Neutrophil (primary cell): ENCODE results near the gene NLRC5.

Experiments used
- H3K27ac ChIP-seq: fragments of 200-600 bp; sonication (generic); 2 replicates; pipeline ENCODE4 v1.5.1; 2016; ENCODE audit warnings: mild to moderate bottlenecking, moderate library complexity
- H3K27me3 ChIP-seq: fragments of 200-600 bp; sonication (generic); 2 replicates; pipeline ENCODE4 v1.6.0; 2016; ENCODE audit warnings: mild to moderate bottlenecking
- H3K36me3 ChIP-seq: fragments of 200-600 bp; sonication (generic); 2 replicates; pipeline ENCODE4 v1.5.1; 2017
- H3K4me1 ChIP-seq, 2 experiments: fragments of 200-600 bp in 1 of 2; sonication (generic) in 1 of 2; 1 replicate in 1 of 2; 2 replicates in 1 of 2; pipeline versions ENCODE4 v1.5.1 to v1.6.1; 2013 to 2016; ENCODE audit warnings: low read depth in 1 of 2, low read length in 1 of 2, mild to moderate bottlenecking in 1 of 2, moderate library complexity in 1 of 2; ENCODE audit not compliant: control insufficient read depth in 1 of 2, insufficient read depth in 1 of 2
- H3K4me3 ChIP-seq, 2 experiments: fragments of 200-600 bp in 1 of 2; sonication (generic) in 1 of 2; 1 replicate in 1 of 2; 2 replicates in 1 of 2; pipeline ENCODE4 v1.5.1; 2013 to 2016; ENCODE audit warnings: low read depth in 1 of 2, low read length in 1 of 2, mild to moderate bottlenecking in 1 of 2, moderate library complexity in 1 of 2
- H3K9me3 ChIP-seq: fragments of 200-600 bp; sonication (generic); 2 replicates; pipeline ENCODE4 v1.5.1; 2016
- CTCF ChIP-seq: fragments of 200-600 bp; sonication (generic); IDR thresholded peaks from 2 replicates; pipeline ENCODE4 v1.5.1; 2016; ENCODE audit warnings: antibody characterized with exemption

The NLRC5 gene

DNA sequence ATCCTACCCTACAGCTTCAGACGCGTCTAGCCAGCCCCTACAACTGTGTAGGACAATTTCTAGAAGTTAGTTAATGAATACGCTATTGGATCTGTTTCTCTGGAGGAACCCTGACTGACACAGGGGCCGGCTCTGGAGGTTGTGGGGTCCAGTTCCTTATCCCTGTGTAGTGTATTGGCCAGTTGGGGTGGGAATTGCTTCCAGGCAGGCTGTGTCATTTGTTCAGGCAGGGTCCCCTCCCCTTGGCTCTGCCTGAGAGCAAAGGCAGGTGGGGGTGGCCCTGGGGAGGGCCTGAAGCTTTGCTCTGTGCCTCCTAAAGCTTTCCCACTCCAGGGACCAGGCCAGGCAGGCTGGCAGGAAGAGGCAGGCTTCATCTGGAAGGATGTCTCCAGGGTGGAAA, 39.3 kb upstream of the NLRC5 start:
- no peak for TF ChIP-seq CTCF
- Histone ChIP-seq H3K27ac (no peak overlapping the region), H3K9me3 (no peaks in the 10 kb centered on the region), H3K27me3 (no peaks in the 10 kb centered on the region), H3K36me3 (peaks cover 43% of the 10 kb centered on the region), H3K4me3 (no peak overlapping the region), H3K4me1 (peaks cover 3 to 6% of the 10 kb centered on the region in 2 experiments)

GRCh38 chr16:56950455-56950854, 38.9 kb upstream of the NLRC5 start:
- Histone ChIP-seq H3K36me3 (peaks cover 39% of the 10 kb centered on the region), H3K9me3 (no peaks in the 10 kb centered on the region), H3K4me1 (peaks cover 3 to 6% of the 10 kb centered on the region in 2 experiments), H3K4me3 (no peak overlapping the region), H3K27me3 (no peaks in the 10 kb centered on the region), H3K27ac (no peak overlapping the region)
- TF ChIP-seq CTCF: no peak

DNA sequence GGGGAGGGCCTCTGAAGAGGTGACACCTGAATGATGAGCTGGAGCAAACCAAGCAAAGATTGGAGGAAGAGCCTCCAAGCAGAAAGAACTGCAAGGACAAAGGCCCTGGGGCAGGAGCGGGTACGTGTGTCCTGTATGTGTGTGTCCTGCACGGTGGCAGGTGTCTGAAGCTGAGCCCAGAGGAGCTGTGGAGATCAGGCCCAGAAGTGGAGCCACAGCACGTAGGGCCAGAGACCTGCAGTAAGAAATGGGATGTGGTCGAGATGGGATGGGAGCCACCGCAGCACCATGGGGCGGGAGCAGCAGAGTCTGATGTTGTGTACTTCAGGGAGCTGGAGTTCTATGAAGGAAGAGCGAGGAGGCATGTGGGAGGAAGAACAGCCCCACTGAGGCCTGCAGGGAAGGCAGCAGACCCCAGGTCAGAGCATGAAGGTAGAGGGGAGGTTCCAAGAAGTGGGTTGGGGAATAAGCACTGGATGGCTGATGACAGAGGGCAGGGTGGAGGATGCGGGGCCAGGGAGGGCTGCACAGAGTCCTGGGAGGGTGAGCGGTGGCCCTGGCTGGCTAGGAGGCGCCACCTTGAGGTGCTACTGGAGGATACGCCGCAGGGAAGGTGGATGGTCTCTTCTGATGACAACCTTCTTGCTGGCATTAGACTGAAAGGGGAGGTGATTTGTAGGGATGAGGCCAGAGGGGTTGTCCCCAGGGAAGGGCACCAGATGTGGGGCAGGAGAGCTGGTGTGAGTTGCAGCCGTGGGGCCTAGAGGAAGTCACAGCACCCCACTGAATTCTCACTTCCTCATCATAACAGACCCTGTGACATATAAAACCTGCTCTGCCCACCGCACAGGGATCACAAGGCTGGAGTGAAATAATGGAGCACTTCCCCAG, 38.2 kb upstream of the NLRC5 start:
- Histone ChIP-seq H3K4me1 (peaks cover 3 to 6% of the 10 kb centered on the region in 2 experiments), H3K4me3 (no peak overlapping the region), H3K27ac (no peak overlapping the region), H3K36me3 (peaks cover 32% of the 10 kb centered on the region), H3K9me3 (no peaks in the 10 kb centered on the region), H3K27me3 (no peaks in the 10 kb centered on the region)
- TF ChIP-seq CTCF: no peak

DNA sequence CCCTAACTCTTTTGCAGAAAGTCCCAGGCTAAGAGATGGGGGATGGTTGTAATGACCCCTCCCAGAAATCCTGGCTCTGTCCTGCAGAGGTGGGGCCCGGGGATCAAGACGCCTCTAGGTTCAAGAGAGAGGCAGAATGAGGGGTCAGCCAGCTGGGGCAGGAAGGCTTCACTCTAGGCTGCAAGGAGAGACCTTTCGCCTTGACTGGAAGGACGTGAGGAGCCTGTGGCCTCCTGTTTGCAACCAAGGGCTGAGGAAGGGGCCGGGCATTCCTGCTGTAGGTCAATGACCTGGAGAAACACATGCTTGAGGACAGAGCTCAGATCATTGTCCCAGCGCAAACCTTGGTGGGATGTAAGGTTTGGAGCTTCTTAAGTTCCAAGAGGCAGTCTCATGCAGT, 36.4 kb upstream of the NLRC5 start:
- no peak for TF ChIP-seq CTCF
- Histone ChIP-seq H3K36me3 (peaks cover 16% of the 10 kb centered on the region), H3K27ac (no peak overlapping the region), H3K9me3 (no peaks in the 10 kb centered on the region), H3K4me3 (no peak overlapping the region), H3K4me1 (peaks cover 3 to 6% of the 10 kb centered on the region in 2 experiments), H3K27me3 (no peaks in the 10 kb centered on the region)

DNA sequence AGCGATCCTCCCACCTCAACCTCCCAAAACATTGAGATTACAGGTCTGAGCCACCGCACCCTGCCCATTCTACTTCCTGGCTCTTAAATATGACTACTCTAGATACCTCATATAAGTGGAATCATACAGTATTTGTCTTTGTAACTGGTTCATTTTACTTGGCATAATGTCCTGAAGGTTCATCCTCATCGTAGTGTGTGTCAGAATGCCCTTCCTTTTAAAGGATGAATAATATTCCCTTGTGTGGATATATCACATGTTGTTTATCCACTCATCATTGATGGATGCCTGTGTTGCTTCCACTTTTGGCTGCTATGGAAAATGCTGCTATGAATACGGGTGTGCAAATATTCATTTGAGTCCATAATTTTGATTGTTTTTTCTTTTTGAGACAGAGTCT, 33.3 kb upstream of the NLRC5 start:
- H3K4me1 ChIP-seq: peaks cover 3 to 12% of the 10 kb centered on the region in 2 experiments
- no peaks in the 10 kb centered on the region for H3K9me3 ChIP-seq
- H3K4me3 ChIP-seq: no peak overlapping the region
- H3K27me3 ChIP-seq: no peaks in the 10 kb centered on the region
- TF ChIP-seq CTCF: no peak
- no peak overlapping the region for H3K27ac ChIP-seq
- H3K36me3 ChIP-seq: no peaks in the 10 kb centered on the region
